Gastroesophageal sphincter (tissue), 4 donors: Measurements from ENCODE around the gene ZBTB24. TPM values are rescaled to one million over a fixed set of nuclear protein-coding genes. Genes with fewer than 3 reads are reported as not detected.

Experiments
- ATAC-seq: fragments of 150-250 bp; one replicate; pipeline ENCODE4 v1.9.1; 2016; ENCODE audit warnings: mild to moderate bottlenecking, moderate library complexity
- H3K27ac ChIP-seq, 4 donors: fragments of 200-600 bp; sonication (generic) in 3 of 4; 1 replicate in 3 of 4; 2 replicates in 1 of 4; pipeline ENCODE4 v1.5.1; 2016 to 2019
- H3K27me3 ChIP-seq: fragments of 200-600 bp; sonication (generic); one replicate; pipeline ENCODE4 v1.5.1; 2019
- H3K36me3 ChIP-seq, 2 donors: fragments of 200-600 bp; sonication (generic); one replicate each; pipeline ENCODE4 v1.5.1; 2019; ENCODE audit warnings: control low read depth in 1 of 2
- H3K4me1 ChIP-seq, 3 donors: fragments of 200-600 bp; sonication (generic); 1 replicate in 2 of 3; 2 replicates in 1 of 3; pipeline ENCODE4 v1.5.1; 2016 to 2019; ENCODE audit warnings: control low read depth in 2 of 3
- H3K4me3 ChIP-seq, 2 donors: fragments of 200-600 bp; sonication (generic); one replicate each; pipeline ENCODE4 v1.5.1; 2019; ENCODE audit warnings: mild to moderate bottlenecking in 1 of 2, moderate library complexity in 1 of 2
- H3K9me3 ChIP-seq, 3 donors: fragments of 200-600 bp; sonication (generic); one replicate each; pipeline ENCODE4 v1.5.1; 2017 to 2019; ENCODE audit warnings: control low read depth in 2 of 3
- CTCF ChIP-seq, 4 experiments: fragments of 200-600 bp in 2 of 4; fragments of 450-650 bp in 2 of 4; sonication (generic) in 1 of 4; IDR thresholded peaks; one replicate each; pipeline ENCODE4 v1.5.1; 2017 to 2019; ENCODE audit warnings: antibody characterized with exemption in 4 of 4, mild to moderate bottlenecking in 2 of 4, moderate library complexity in 2 of 4
- EP300 ChIP-seq: sonication (generic); formaldehyde crosslinking; IDR thresholded peaks from one replicate; pipeline ENCODE4 v1.6.1; 2017; ENCODE audit warnings: antibody characterized with exemption, mild to moderate bottlenecking
- POLR2A ChIP-seq, 2 donors: fragments of 450-650 bp; IDR thresholded peaks; one replicate each; pipeline ENCODE4 v1.6.1; 2017; ENCODE audit warnings: antibody characterized with exemption in 2 of 2, mild to moderate bottlenecking in 2 of 2, moderate library complexity in 1 of 2
- POLR2AphosphoS5 ChIP-seq: sonication (generic); formaldehyde crosslinking; IDR thresholded peaks from one replicate; pipeline ENCODE4 v1.6.1; 2017; ENCODE audit warnings: antibody characterized with exemption
- WGBS, 2 donors: methylation state at CpG; one replicate each; pipeline ENCODE4 v1.1.5; 2018; ENCODE audit warnings: low coverage in 1 of 2; 5-methylcytosine and 5-hydroxymethylcytosine counted together
- total RNA-seq, 4 donors: library from RNA; depleted of rRNA; stranded (reverse); fragments of >200 nt; gene quantifications; one replicate each; pipeline ENCODE4 v1.1.0, GENCODE V29; 2016

ZBTB24 gene
- total RNA-seq, 4 donors from 2014 or later, result 6.2 to 8.9 (median 7.0) TPM

- Histone ChIP-seq H3K9me3 (no peaks in the 10 kb centered on the region), H3K4me1 (peaks cover 0 to 32% (median 12%) of the 10 kb centered on the region in 3 donors), H3K36me3 (peaks cover 0 to 13% of the 10 kb centered on the region in 2 donors), H3K4me3 (no peak overlapping the region), H3K27me3 (no peaks in the 10 kb centered on the region), H3K27ac (no peak overlapping the region)
- no CpG with 5 or more reads among the region's 2 CpGs for WGBS, 2 donors
- ATAC-seq, result no peak
- TF ChIP-seq EP300, result no peak
- no peak for TF ChIP-seq POLR2AphosphoS5
- no peak for TF ChIP-seq CTCF (IDR thresholded peaks at IDR 0.05)
- TF ChIP-seq POLR2A (IDR thresholded peaks at IDR 0.05), result no peak
Observed at GRCh38 chr6:109453156-109453555, 29.9 kb downstream of the ZBTB24 start.

GRCh38 chr6:109452181-109452580 is 30.8 kb downstream of the ZBTB24 start:
- no peaks in the 10 kb centered on the region for H3K9me3 ChIP-seq
- peaks cover 0 to 14% of the 10 kb centered on the region in 2 donors for H3K36me3 ChIP-seq
- TF ChIP-seq EP300, result no peak
- no peak overlapping the region for H3K4me3 ChIP-seq
- H3K4me1 ChIP-seq, result peaks cover 0 to 32% (median 12%) of the 10 kb centered on the region in 3 donors
- 96 to 100% methylated on average over 7 to 8 of the region's 9 CpGs for WGBS, 2 donors
- H3K27ac ChIP-seq, result no peak overlapping the region
- ATAC-seq, result no peak
- H3K27me3 ChIP-seq, result no peaks in the 10 kb centered on the region

- WGBS, 2 donors, result 90% methylated on average over 2 of the region's 7 CpGs; no CpG with 5 or more reads in 1 of the 2 donors
- no peak overlapping the region for H3K4me3 ChIP-seq
- H3K27ac ChIP-seq, result no peak overlapping the region
- H3K27me3 ChIP-seq, result no peaks in the 10 kb centered on the region
- H3K4me1 ChIP-seq, result peaks cover 0 to 25% (median 12%) of the 10 kb centered on the region in 3 donors
- H3K9me3 ChIP-seq, result no peaks in the 10 kb centered on the region
- no peak for ATAC-seq
- TF ChIP-seq EP300 (no peak), POLR2AphosphoS5 (no peak), POLR2A (IDR thresholded peaks at IDR 0.05) (no peak), CTCF (IDR thresholded peaks at IDR 0.05) (no peak)
- H3K36me3 ChIP-seq, result peaks cover 0 to 22% of the 10 kb centered on the region in 2 donors
Observed at GRCh38 chr6:109451376-109451775, 31.6 kb downstream of the ZBTB24 start.

GRCh38 chr6:109450801-109451200 is 32.2 kb downstream of the ZBTB24 start:
- Histone ChIP-seq H3K9me3 (no peaks in the 10 kb centered on the region), H3K27me3 (no peaks in the 10 kb centered on the region), H3K36me3 (peaks cover 0 to 28% of the 10 kb centered on the region in 2 donors), H3K4me3 (no peak overlapping the region), H3K27ac (no peak overlapping the region), H3K4me1 (peaks cover 0 to 19% (median 8%) of the 10 kb centered on the region in 3 donors)
- TF ChIP-seq EP300 (no peak), CTCF (IDR thresholded peaks at IDR 0.05) (no peak), POLR2A (IDR thresholded peaks at IDR 0.05) (no peak), POLR2AphosphoS5 (no peak)
- no peak for ATAC-seq
- 83 to 90% methylated on average over 2 to 3 of the region's 3 CpGs for WGBS, 2 donors

GRCh38 chr6:109449795-109450673 is 33.0 kb downstream of the ZBTB24 start:
- Histone ChIP-seq H3K4me3 (no peak overlapping the region), H3K9me3 (no peaks in the 10 kb centered on the region), H3K27ac (no peak overlapping the region), H3K4me1 (peaks cover 0 to 16% (median 8%) of the 10 kb centered on the region in 3 donors), H3K36me3 (peaks cover 0 to 36% of the 10 kb centered on the region in 2 donors), H3K27me3 (no peaks in the 10 kb centered on the region)
- WGBS, 2 donors, result 58 to 73% methylated on average over 1 to 4 of the region's 16 CpGs
- TF ChIP-seq POLR2AphosphoS5 (no peak), EP300 (no peak), POLR2A (IDR thresholded peaks at IDR 0.05) (no peak), CTCF (IDR thresholded peaks at IDR 0.05) (no peak)
- ATAC-seq, result no peak
